ENCODE data around the gene CHCHD4.

Gene CHCHD4

DNA sequence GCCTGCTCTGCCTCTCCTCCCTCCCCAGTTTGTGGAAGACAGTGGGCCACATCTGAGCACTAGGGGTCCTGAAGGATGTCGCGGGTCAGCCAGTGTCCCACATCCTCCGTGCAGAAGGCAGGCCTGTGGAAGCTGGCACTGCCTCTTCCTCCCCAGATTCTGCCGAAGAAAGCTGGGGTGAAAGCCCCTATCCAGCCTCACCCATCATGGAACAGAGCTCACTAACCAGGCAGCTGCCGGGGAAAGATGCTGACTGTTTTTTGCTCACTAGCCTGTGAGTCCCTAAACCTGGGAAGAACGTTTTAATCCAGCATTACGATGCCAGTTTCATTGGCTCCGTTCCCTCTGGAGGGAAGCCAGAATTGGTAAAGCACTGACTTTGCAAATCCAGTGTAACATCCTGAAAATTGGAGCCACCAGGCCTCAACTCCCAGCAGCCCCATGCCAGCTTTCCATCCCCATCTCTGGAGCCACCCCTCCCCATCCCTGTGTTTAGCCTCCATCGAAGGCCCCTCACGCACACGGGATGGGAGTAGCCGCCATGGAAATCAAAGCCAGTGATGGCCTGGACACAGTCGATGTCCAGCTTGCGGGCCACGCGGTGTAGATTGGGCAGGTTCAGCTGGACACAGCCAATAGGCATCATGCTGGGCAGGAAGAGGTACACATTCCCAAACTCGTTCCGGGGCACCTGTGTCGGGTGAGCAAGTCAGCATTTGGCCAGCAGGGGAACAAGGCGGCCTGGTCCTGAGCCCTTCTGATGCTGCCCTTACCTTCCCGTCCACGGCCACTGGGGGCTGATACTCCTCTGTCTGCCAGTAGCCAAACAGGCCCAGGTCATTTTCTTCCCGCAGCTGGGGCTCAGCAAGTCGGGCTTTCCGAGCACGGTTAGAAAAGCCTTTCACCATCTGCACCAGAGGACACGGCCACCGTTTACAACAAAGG, 23.6 kb upstream of the CHCHD4 start:
- DNase-seq: no peak

DNA sequence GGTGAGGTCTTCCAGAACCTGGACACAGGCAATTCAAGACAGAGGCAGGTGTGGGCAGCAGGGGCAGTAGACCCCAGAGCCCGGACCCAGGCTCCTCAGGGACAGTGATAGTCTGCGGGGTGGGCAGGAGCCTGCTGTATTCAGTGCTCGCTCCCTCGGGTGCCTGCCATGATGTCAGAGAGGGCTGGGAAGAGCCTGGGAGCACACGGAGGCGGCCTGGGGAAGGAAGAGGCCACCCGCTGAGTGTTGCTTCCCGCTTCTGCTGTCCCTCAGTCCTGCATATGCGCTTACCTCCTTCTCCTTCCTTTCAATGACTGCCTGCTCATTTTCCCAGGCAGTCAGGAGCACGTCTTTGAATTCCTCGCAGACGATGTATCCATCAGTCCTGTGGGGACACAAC, 22.9 kb upstream of the CHCHD4 start:
- DNase-seq: no peak

DNA sequence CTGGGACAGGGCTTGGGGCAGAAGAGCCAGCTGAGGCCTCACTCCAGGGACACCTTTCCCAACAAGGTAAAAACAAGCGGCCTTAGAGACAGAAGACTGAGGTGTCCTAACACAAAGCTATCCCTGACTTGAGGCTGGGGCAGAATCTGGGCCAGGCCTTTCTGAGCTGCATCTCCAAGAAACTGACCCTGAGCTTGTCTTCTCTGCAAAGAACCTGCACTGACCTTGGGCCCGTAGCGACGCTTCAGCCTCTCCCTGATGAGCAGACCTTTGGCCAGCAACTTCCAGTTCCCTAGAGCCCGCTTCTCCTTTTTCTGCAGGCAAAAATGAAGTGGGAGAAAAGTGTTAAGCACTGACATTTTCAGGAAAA, 22.4 kb upstream of the CHCHD4 start:
- DNase-seq: no peak

- DNase-seq: no peak
These were observed 21.9 kb upstream of the CHCHD4 start for GRCh38 chr3:14146381-14147065.

DNA sequence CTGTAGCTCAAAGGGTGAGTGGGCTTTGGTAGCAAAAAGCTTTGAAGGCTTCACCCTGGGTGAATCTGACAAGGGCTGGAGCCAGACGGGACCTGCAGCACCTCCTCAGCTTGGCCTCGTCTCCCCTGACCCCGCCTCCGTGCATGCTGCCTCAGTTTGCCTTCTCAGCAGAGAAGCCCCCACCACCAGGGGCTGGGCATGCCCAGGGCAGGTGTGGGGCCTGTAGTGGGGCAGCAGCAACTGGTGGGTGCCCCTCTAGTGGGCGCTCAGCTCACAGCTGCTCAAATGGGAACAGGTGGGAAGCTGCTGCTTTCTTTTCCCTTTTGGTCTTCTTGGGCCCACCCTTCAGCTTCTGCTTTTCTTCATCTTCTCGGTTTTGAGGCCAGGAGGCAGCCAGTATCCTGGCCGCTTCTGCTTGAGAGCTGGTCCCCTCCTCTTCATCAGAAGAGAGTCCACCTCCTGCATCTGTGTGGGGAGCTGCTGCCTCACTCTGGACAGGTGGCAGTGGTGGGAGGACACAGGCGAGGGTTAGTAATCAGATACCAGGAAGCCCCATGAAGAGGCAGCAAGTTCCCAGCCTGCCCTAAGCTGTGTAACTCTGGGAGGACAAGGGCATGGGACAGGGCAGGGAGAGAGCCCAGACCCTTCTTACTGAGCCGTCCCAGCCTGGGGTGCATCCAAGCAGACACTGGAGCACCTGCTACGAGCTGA, 21.2 kb upstream of the CHCHD4 start:
- DNase-seq: no peak

- no peak for DNase-seq
These were observed 20.6 kb upstream of the CHCHD4 start for GRCh38 chr3:14145236-14145635.

- peak; percentile 58 for DNase-seq
These were observed 19.9 kb upstream of the CHCHD4 start for GRCh38 chr3:14144423-14145075.

DNA sequence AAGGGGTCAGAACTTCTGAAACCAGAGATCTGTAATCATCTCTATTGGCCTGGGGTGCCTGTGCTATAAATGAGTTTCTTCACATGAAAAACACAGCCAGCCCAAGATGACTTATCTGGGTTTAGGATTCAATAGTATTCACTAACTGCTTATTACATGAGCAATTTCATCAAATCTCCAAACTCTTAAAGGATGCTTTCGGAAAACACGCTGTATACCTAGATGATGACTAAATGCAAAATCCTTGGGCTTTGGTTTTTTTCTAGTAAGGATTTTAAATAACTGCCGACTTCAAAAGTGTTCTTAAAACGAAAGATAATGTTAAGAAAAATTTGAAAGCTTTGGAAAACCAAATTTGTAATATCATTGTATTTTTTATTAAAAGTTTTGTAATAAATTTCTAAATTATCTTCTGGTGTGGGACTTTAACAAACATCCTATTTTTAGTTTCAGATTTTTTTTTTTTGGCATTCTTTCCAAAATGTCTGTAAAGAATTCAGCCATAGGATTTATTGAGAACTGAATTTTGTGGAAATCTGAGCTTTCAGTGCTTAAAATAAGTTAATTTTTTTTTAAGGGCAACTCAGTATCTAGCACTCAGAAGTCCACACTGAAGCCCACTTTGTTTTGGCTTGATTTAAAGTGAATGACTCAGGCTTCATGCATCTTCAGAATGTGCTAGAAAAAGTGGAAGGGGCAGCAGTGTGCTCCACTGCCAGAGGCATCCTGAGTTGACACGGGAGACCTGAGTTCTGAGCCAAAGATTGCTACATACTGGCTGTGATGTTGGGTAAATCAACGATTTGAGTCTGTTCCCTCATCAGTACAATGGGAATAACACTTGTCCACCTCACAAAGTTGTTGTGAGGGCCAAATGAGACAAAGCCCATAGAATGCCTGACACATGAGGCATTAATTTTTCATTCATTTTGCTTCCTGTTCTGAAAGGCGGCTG, 18.9 kb upstream of the CHCHD4 start:
- DNase-seq: no peak

GRCh38 chr3:14142567-14143270, 18.0 kb upstream of the CHCHD4 start:
- peak; percentile 65 for DNase-seq

DNA sequence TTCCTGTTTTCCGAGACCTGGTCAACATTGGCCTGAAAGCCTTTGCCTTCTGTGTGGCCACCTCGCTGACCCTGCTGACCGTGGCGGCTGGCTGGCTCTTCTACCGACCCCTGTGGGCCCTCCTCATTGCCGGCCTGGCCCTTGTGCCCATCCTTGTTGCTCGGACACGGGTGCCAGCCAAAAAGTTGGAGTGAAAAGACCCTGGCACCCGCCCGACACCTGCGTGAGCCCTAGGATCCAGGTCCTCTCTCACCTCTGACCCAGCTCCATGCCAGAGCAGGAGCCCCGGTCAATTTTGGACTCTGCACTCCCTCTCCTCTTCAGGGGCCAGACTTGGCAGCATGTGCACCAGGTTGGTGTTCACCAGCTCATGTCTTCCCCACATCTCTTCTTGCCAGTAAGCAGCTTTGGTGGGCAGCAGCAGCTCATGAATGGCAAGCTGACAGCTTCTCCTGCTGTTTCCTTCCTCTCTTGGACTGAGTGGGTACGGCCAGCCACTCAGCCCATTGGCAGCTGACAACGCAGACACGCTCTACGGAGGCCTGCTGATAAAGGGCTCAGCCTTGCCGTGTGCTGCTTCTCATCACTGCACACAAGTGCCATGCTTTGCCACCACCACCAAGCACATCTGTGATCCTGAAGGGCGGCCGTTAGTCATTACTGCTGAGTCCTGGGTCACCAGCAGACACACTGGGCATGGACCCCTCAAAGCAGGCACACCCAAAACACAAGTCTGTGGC, 17.1 kb upstream of the CHCHD4 start:
- DNase-seq: no peak

- DNase-seq: no peak
These were observed 16.5 kb upstream of the CHCHD4 start for GRCh38 chr3:14141144-14141543.

DNA sequence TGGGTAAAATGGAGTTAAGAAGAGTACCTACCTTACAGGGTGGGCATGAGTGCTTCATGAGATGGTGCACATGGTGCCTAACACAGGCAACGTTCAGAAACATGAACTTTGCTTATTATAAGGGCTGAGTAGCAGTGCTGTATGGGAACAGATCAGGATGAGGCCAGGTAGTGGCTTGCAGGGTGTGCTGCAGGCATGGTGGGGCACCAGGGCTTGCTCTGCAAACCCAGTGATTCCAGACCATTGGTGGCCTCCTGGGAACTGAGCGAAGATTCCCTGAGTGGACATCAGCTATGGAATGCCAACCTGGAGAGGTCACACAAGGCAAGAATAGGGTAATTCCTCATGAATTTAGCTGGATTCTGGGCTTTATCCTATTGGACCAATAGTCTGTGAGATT, 16.0 kb upstream of the CHCHD4 start:
- DNase-seq: no peak

- no peak for DNase-seq
These were observed 15.1 kb upstream of the CHCHD4 start for GRCh38 chr3:14139771-14140170.

DNA sequence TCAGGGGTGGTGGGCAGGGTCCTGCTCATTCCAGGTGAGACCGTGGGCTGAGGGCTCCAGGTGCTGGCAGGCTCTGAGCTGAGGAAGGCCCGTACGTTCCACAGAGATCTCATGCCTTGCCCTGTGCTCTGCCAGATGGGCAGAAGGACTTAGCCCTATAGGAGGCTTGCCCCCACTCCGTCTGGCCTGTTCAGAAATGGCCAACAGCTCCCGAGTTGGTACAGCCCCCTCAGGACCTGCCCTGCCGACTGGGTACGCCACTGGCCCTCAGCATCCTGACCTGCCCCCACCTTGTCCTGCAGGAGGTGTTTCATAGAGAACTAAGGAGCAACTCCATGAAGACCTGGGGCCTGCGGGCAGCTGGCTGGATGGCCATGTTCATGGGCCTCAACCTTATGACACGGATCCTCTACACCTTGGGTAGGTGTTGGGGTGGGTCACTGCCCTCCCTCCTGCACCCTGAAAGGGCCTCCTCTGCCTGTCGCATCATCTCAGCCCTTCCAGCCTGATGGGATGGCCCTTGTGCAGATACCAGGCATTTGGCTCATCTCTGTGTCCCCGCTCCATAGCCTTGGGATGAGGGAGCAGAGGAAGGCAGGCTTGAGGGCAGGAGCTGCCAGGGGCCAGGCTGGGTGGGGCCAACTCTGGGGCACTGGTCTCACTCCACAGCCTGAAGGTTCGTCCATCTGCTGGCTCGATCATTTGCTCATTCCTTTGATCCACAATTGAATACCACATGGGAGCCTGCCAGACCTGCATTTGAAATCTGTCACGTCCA, 14.4 kb upstream of the CHCHD4 start:
- DNase-seq: no peak

GRCh38 chr3:14138109-14138877, 13.6 kb upstream of the CHCHD4 start:
- DNase-seq: no peak

- DNase-seq: no peak
These were observed 12.8 kb upstream of the CHCHD4 start for GRCh38 chr3:14137445-14137844.

GRCh38 chr3:14137004-14137403, 12.3 kb upstream of the CHCHD4 start:
- DNase-seq: no peak

DNA sequence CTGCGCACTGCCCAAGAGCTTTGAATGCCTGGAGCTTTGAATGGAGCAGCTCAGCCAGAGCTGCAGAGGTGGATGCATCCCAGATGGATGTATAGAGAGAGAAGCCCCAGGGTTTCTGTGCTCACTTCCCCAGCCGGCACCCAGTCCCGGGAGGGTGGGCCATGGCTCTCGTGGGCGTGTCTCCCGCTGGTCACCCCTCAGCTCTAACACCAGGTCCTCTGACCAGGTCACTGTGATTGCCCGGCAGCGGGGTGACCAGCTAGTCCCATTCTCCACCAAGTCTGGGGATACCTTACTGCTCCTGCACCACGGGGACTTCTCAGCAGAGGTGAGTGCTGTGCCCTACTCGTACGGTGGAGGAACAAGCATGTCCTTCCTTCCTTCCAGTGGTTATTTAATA, 10.9 kb upstream of the CHCHD4 start:
- DNase-seq: no peak

DNA sequence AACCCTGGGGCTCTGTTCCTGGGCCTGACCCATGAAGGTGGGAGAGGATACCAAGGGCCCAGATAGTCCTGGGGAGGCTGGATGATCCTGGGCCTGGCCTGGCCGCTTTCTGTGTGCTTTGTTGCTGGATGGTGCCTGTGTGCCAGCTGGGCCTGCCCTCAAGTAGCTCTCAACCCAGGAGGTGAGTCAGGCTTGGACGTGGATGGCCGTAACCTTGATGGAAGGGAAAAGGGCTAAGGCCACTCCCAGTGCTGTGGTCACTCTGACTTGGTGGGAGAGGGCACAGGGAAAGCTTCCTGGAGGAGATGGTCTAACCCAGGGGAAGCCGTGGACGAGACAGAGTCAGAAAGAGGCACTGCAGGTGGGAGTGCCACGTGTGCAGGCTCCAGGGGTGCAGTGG, 9.6 kb upstream of the CHCHD4 start:
- no peak for DNase-seq
